NB4 (cell line): ENCODE data around the gene ITPKA.
A peak's percentile ranks its signal among the peaks of the same experiment; 100 is the strongest.

ENCODE experiments used
- DNase-seq: peaks from one replicate; pipeline ENCODE4 v3.0.0; 2010; ENCODE audit warnings: low read depth
- H3K4me3 ChIP-seq: one replicate; pipeline ENCODE4 v1.5.1; 2011; ENCODE audit warnings: mild to moderate bottlenecking, low read depth, low read length, moderate library complexity
- MYC ChIP-seq: IDR thresholded peaks from 2 replicates; pipeline ENCODE4 v1.6.1; 2011; ENCODE audit warnings: low read depth, low read length
- POLR2A ChIP-seq: IDR thresholded peaks from 2 replicates; pipeline ENCODE4 v1.6.1; 2011; ENCODE audit warnings: mild to moderate bottlenecking; ENCODE audit not compliant: insufficient read length; ENCODE audit errors: extremely low read depth
- TF ChIP-seq, protein P1 (sequence below): IDR thresholded peaks from 2 replicates; pipeline ENCODE4 v1.6.1; 2011; ENCODE audit warnings: low read depth, low read length
- TF ChIP-seq, protein P2 (sequence below): IDR thresholded peaks from one replicate; pipeline ENCODE4 v1.5.1; 2012; ENCODE audit warnings: low read depth, low read length

Gene ITPKA

DNA sequence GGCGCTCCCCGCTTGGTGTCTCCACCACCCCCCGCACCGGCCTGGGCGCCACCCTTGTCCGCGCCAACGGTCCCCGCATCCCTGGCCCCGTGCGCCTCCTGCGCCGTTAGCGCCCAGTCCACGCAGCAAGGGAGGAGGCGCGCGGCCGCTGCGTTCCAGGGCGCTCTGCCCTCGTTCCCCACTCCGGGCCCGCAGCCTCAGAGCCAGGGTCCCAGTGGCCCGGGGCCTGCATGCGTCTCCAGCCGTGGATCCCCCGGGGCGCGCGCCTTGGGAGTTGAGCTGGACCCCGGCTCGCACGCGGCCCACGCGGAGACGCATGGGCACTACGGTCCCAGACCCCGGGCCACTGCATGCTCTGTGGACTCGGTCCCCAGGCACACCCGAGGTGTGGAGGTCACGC is 7.4 kb upstream of the ITPKA start:
- TF ChIP-seq, protein P1, sequence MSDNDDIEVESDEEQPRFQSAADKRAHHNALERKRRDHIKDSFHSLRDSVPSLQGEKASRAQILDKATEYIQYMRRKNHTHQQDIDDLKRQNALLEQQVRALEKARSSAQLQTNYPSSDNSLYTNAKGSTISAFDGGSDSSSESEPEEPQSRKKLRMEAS, result no peak
- TF ChIP-seq POLR2A (no peak), MYC (no peak)
- TF ChIP-seq, protein P2, sequence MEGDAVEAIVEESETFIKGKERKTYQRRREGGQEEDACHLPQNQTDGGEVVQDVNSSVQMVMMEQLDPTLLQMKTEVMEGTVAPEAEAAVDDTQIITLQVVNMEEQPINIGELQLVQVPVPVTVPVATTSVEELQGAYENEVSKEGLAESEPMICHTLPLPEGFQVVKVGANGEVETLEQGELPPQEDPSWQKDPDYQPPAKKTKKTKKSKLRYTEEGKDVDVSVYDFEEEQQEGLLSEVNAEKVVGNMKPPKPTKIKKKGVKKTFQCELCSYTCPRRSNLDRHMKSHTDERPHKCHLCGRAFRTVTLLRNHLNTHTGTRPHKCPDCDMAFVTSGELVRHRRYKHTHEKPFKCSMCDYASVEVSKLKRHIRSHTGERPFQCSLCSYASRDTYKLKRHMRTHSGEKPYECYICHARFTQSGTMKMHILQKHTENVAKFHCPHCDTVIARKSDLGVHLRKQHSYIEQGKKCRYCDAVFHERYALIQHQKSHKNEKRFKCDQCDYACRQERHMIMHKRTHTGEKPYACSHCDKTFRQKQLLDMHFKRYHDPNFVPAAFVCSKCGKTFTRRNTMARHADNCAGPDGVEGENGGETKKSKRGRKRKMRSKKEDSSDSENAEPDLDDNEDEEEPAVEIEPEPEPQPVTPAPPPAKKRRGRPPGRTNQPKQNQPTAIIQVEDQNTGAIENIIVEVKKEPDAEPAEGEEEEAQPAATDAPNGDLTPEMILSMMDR, result no peak
- DNase-seq, result no peak
- H3K4me3 ChIP-seq, result no peak overlapping the region

DNA sequence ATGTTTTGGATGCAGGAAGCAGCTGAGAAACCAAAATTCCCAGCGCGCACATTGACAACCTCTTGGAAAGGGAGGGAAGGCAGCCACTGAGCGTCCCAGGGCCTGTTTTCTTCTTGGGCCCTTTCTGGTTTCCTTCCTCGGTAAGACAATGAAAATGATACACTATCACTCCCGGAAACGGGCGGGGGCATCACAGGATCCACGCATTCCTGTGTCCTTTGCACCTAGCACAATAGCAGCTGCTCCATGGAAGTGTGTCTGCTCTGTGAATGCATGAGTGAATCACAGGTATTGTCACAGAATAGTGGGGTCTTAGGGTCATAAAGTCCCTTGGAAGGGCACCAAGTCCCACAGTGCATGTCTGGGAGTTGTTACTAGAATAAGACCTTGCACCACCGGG is 6.3 kb upstream of the ITPKA start:
- no peak for TF ChIP-seq POLR2A
- TF ChIP-seq MYC, result no peak
- TF ChIP-seq, protein P2, result no peak
- TF ChIP-seq, protein P1, result no peak
- no peak for DNase-seq
- H3K4me3 ChIP-seq, result no peak overlapping the region

DNA sequence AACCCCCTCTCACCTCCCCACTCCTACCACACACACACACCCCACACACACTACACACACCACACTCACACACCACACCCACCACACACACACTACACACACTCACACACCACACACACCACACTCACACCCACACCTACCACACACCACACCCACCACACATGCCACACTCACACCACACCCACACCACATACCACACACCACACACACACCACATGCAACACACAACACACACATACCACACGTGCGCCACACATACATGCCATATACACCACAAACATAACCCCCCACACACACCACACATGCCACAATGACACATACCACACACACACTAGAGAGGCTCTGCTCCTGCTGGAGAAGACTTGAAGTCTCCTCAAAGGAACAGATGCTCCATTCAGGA is 5.9 kb upstream of the ITPKA start:
- H3K4me3 ChIP-seq, result no peak overlapping the region
- DNase-seq, result no peak
- TF ChIP-seq POLR2A (no peak), MYC (no peak)
- TF ChIP-seq, protein P1, result no peak
- TF ChIP-seq, protein P2, result no peak

DNA sequence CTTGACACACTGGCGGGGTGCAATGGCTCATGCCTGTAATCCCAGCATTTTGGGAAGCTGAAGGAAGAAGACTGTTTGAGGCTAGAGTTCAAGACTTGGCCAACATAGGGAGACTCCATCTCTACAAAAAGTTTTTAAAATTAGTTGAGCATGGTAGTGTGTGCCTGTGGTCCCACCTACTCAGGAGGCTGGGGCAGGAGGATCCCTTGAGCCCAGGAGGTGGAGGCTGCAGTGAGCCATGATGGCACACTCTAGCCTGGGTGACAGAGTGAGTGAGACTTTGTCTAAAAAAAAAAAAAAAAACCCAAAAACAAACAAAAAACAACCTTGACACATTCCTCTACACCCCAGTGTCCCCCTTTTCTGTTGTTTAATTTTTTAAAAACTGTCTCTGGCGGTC is 4.0 kb upstream of the ITPKA start:
- TF ChIP-seq POLR2A (no peak), MYC (no peak)
- TF ChIP-seq, protein P1, result no peak
- TF ChIP-seq, protein P2, result no peak
- DNase-seq, result no peak
- no peak overlapping the region for H3K4me3 ChIP-seq

DNA sequence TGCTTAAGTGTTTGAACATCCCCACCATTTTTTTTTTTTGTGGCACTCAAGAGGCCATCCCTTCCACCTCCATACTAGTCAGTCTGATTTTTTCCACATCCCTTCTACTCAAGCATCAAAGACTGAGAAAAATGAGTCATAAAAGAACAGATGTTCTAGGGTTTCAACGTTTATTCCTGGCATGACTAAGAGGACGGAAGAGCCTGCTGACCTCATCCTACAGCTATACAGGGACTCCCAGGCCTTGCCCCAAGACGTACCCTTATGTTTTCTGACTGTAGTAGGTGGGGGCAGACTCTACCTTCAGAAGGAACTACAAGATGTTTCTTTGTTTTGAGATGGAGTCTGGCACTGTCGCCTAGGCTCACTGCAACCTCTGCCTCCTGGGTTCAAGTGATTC is 3.3 kb upstream of the ITPKA start:
- peak; percentile 90 for DNase-seq
- peak; percentile 54; the same call in 1 of the 2 replicates for TF ChIP-seq MYC
- TF ChIP-seq, protein P1, result peak; percentile 31; the same call in 1 of the 2 replicates
- TF ChIP-seq, protein P2, result no peak
- no peak overlapping the region for H3K4me3 ChIP-seq

DNA sequence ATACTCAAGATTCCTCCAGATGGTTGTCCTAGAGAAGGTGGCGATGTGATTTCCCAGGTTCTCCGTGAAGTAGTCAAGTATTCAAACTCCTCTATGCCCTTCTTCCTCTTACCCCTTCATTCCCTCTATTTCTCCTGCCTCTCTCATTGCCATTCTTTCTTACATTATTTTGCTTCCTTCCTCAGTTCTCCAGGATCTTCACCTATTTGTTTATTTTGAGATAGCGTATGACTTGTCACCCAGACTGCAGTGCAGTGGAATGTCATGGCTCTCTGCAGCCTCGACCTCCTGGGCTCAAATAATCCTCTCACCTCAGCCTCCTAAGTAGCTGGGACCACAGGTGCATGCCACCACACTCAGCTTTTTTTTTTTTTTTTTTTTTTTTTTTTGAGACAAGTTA is 1.8 kb upstream of the ITPKA start:
- TF ChIP-seq POLR2A, result no peak
- TF ChIP-seq, protein P2, result no peak
- no peak for TF ChIP-seq MYC
- TF ChIP-seq, protein P1, result no peak

More for the DNA sequence above, 1.8 kb upstream of the ITPKA start:
- H3K4me3 ChIP-seq, result no peak overlapping the region
- DNase-seq, result no peak
